Central memory CD8-positive, alpha-beta T cell (primary cell): ENCODE measurements around the gene HDAC4.

Source experiments
- ATAC-seq: fragments of 150-1000 bp; cut with Tn5 transposase; replicated peaks from 2 replicates; pipeline ENCODE4 v1.10.0; 2022; ENCODE audit warnings: mild to moderate bottlenecking, moderate FRiP score, moderate number of reproducible peaks; ENCODE audit not compliant: poor library complexity, severe bottlenecking; ENCODE audit errors: extremely low read depth
- DNase-seq, 2 donors: peaks; one replicate each; pipeline ENCODE4 v3.0.0; 2021; ENCODE audit warnings: low spot score in 2 of 2
- H3K27ac Mint-ChIP-seq: one replicate; pipeline ENCODE4 v1.8.0; 2022; ENCODE audit warnings: low read depth, mild to moderate bottlenecking, moderate library complexity, mixed read lengths
- H3K27me3 Mint-ChIP-seq: one replicate; pipeline ENCODE4 v1.8.0; 2022; ENCODE audit warnings: mixed read lengths
- H3K36me3 Mint-ChIP-seq: one replicate; pipeline ENCODE4 v1.8.0; 2022; ENCODE audit warnings: mild to moderate bottlenecking, moderate library complexity, mixed read lengths; ENCODE audit not compliant: insufficient read depth
- H3K4me1 Mint-ChIP-seq: one replicate; pipeline ENCODE4 v1.8.0; 2022; ENCODE audit warnings: mixed read lengths
- H3K4me3 Mint-ChIP-seq: one replicate; pipeline ENCODE4 v1.8.0; 2022; ENCODE audit warnings: mild to moderate bottlenecking, moderate library complexity, mixed read lengths
- H3K9me3 Mint-ChIP-seq: one replicate; pipeline ENCODE4 v1.8.0; 2022; ENCODE audit warnings: mixed read lengths

The HDAC4 gene

GRCh38 chr2:239372835-239373234 lies 28.0 kb downstream of the HDAC4 start:
- ATAC-seq: no peak
- no peaks in the 10 kb centered on the region for H3K27me3 Mint-ChIP-seq
- no peaks in the 10 kb centered on the region for H3K36me3 Mint-ChIP-seq

GRCh38 chr2:239371726-239372686 lies 28.8 kb downstream of the HDAC4 start:
- Mint-ChIP-seq H3K36me3 (no peaks in the 10 kb centered on the region), H3K4me3 (no peak overlapping the region), H3K27me3 (no peaks in the 10 kb centered on the region), H3K9me3 (no peaks in the 10 kb centered on the region), H3K27ac (no peak overlapping the region), H3K4me1 (peaks cover 9% of the 10 kb centered on the region)
- DNase-seq: no peak
- ATAC-seq: no peak

More at GRCh38 chr2:239372835-239373234, 28.0 kb downstream of the HDAC4 start:
- DNase-seq: no peak
- Mint-ChIP-seq H3K9me3 (no peaks in the 10 kb centered on the region), H3K4me1 (peaks cover 9% of the 10 kb centered on the region), H3K4me3 (no peak overlapping the region), H3K27ac (no peak overlapping the region)

GRCh38 chr2:239370876-239371725 lies 29.7 kb downstream of the HDAC4 start:
- DNase-seq: no peak
- H3K27ac Mint-ChIP-seq: no peak overlapping the region
- peaks cover 9% of the 10 kb centered on the region for H3K4me1 Mint-ChIP-seq

GRCh38 chr2:239370403-239370802 lies 30.4 kb downstream of the HDAC4 start:
- H3K4me1 Mint-ChIP-seq: peaks cover 12% of the 10 kb centered on the region
- H3K27ac Mint-ChIP-seq: peak overlapping the region; percentile 89
- no peaks in the 10 kb centered on the region for H3K9me3 Mint-ChIP-seq
- H3K36me3 Mint-ChIP-seq: no peaks in the 10 kb centered on the region
- H3K27me3 Mint-ChIP-seq: no peaks in the 10 kb centered on the region
- DNase-seq (no peak), ATAC-seq (no peak)
- no peak overlapping the region for H3K4me3 Mint-ChIP-seq

More at GRCh38 chr2:239370876-239371725, 29.7 kb downstream of the HDAC4 start:
- Mint-ChIP-seq H3K36me3 (no peaks in the 10 kb centered on the region), H3K4me3 (no peak overlapping the region), H3K27me3 (no peaks in the 10 kb centered on the region), H3K9me3 (no peaks in the 10 kb centered on the region)
- ATAC-seq: no peak

GRCh38 chr2:239369631-239370161 lies 31.1 kb downstream of the HDAC4 start:
- DNase-seq (peak in 1 of 2 donors; percentile 62), ATAC-seq (peak; percentile 98)
- Mint-ChIP-seq H3K27me3 (no peaks in the 10 kb centered on the region), H3K4me1 (peaks cover 13% of the 10 kb centered on the region), H3K9me3 (no peaks in the 10 kb centered on the region), H3K27ac (peak overlapping the region; percentile 89), H3K36me3 (no peaks in the 10 kb centered on the region), H3K4me3 (peak overlapping the region; percentile 56)

GRCh38 chr2:239368906-239369552 lies 31.8 kb downstream of the HDAC4 start:
- peaks cover 3% of the 10 kb centered on the region for H3K36me3 Mint-ChIP-seq
- H3K27me3 Mint-ChIP-seq: no peaks in the 10 kb centered on the region
- ATAC-seq: no peak
- no peak overlapping the region for H3K4me3 Mint-ChIP-seq
- no peaks in the 10 kb centered on the region for H3K9me3 Mint-ChIP-seq
- H3K4me1 Mint-ChIP-seq: peaks cover 19% of the 10 kb centered on the region
- no peak for DNase-seq
- peak overlapping the region; percentile 89 for H3K27ac Mint-ChIP-seq

- ATAC-seq (no peak), DNase-seq (no peak)
- Mint-ChIP-seq H3K27me3 (no peaks in the 10 kb centered on the region), H3K4me3 (no peak overlapping the region), H3K9me3 (no peaks in the 10 kb centered on the region), H3K27ac (no peak overlapping the region), H3K4me1 (peaks cover 26% of the 10 kb centered on the region), H3K36me3 (peaks cover 4% of the 10 kb centered on the region)
Measured at GRCh38 chr2:239368321-239368720, 32.5 kb downstream of the HDAC4 start.

- Mint-ChIP-seq H3K27me3 (no peaks in the 10 kb centered on the region), H3K36me3 (peaks cover 5% of the 10 kb centered on the region), H3K9me3 (no peaks in the 10 kb centered on the region), H3K27ac (no peak overlapping the region), H3K4me3 (no peak overlapping the region), H3K4me1 (peaks cover 35% of the 10 kb centered on the region)
- DNase-seq: no peak
- ATAC-seq: no peak
Measured at GRCh38 chr2:239366740-239367139, 34.1 kb downstream of the HDAC4 start.

- ATAC-seq (no peak), DNase-seq (no peak)
- peak overlapping the region; percentile 25 for H3K27ac Mint-ChIP-seq
- no peaks in the 10 kb centered on the region for H3K27me3 Mint-ChIP-seq
- H3K4me3 Mint-ChIP-seq: no peak overlapping the region
- no peaks in the 10 kb centered on the region for H3K9me3 Mint-ChIP-seq
- H3K36me3 Mint-ChIP-seq: peaks cover 5% of the 10 kb centered on the region
- peaks cover 42% of the 10 kb centered on the region for H3K4me1 Mint-ChIP-seq
Measured at GRCh38 chr2:239365782-239366435, 34.9 kb downstream of the HDAC4 start.

GRCh38 chr2:239365071-239365781 lies 35.6 kb downstream of the HDAC4 start:
- H3K27ac Mint-ChIP-seq: peak overlapping the region; percentile 25
- no peaks in the 10 kb centered on the region for H3K9me3 Mint-ChIP-seq
- H3K27me3 Mint-ChIP-seq: no peaks in the 10 kb centered on the region
- peaks cover 42% of the 10 kb centered on the region for H3K4me1 Mint-ChIP-seq
- DNase-seq: no peak
- H3K4me3 Mint-ChIP-seq: no peak overlapping the region
- H3K36me3 Mint-ChIP-seq: peaks cover 5% of the 10 kb centered on the region
- no peak for ATAC-seq

- Mint-ChIP-seq H3K27me3 (no peaks in the 10 kb centered on the region), H3K9me3 (no peaks in the 10 kb centered on the region), H3K27ac (peak overlapping the region; percentile 57), H3K4me1 (peaks cover 38% of the 10 kb centered on the region), H3K4me3 (peak overlapping the region; percentile 10), H3K36me3 (peaks cover 5% of the 10 kb centered on the region)
- DNase-seq (peak in 1 of 2 donors; percentile 60), ATAC-seq (peak; percentile 96)
Measured at GRCh38 chr2:239363946-239364637, 36.7 kb downstream of the HDAC4 start.
